Neural cell (in vitro differentiated cells): ENCODE results near the gene IDUA.

Experiments used
- EP300 ChIP-seq: fragments of 450-650 bp; conservative IDR thresholded peaks from 2 replicates; pipeline ENCODE4 v1.6.1; 2014; ENCODE audit warnings: antibody characterized with exemption, mild to moderate bottlenecking, moderate library complexity; ENCODE audit not compliant: poor library complexity, severe bottlenecking
- EZH2 ChIP-seq: fragments of 200-600, 300-800 bp; shearing (Covaris generic), sonication (generic); IDR thresholded peaks from 2 replicates; pipeline ENCODE4 v1.6.1; 2014; ENCODE audit warnings: antibody characterized with exemption, low read length, borderline replicate concordance, mild to moderate bottlenecking; ENCODE audit not compliant: insufficient read depth, poor library complexity, severe bottlenecking
- MXI1 ChIP-seq: fragments of 450-650 bp; conservative IDR thresholded peaks from 2 replicates; pipeline ENCODE4 v1.6.1; 2014; ENCODE audit warnings: antibody characterized with exemption, mild to moderate bottlenecking; ENCODE audit not compliant: poor library complexity, severe bottlenecking
- POLR2AphosphoS5 ChIP-seq: IDR thresholded peaks from 2 replicates; pipeline ENCODE4 v1.6.1; 2012
- RAD21 ChIP-seq: fragments of 450-650 bp; conservative IDR thresholded peaks from 2 replicates; pipeline ENCODE4 v1.6.1; 2014; ENCODE audit warnings: antibody characterized with exemption, mild to moderate bottlenecking, moderate library complexity
- SMC3 ChIP-seq: fragments of 450-650 bp; conservative IDR thresholded peaks from 2 replicates; pipeline ENCODE4 v1.6.1; 2014; ENCODE audit warnings: antibody characterized with exemption, mild to moderate bottlenecking, moderate library complexity; ENCODE audit not compliant: poor library complexity
- TF ChIP-seq, protein P1 (sequence below): fragments of 450-650 bp; IDR thresholded peaks from 2 replicates; pipeline ENCODE4 v1.5.1; 2014; ENCODE audit warnings: antibody characterized with exemption, mild to moderate bottlenecking, moderate library complexity; ENCODE audit not compliant: poor library complexity, severe bottlenecking

- TF ChIP-seq RAD21 (no peak), EZH2 (no peak), POLR2AphosphoS5 (no peak), SMC3 (no peak), MXI1 (no peak), EP300 (no peak)
- TF ChIP-seq, protein P1, sequence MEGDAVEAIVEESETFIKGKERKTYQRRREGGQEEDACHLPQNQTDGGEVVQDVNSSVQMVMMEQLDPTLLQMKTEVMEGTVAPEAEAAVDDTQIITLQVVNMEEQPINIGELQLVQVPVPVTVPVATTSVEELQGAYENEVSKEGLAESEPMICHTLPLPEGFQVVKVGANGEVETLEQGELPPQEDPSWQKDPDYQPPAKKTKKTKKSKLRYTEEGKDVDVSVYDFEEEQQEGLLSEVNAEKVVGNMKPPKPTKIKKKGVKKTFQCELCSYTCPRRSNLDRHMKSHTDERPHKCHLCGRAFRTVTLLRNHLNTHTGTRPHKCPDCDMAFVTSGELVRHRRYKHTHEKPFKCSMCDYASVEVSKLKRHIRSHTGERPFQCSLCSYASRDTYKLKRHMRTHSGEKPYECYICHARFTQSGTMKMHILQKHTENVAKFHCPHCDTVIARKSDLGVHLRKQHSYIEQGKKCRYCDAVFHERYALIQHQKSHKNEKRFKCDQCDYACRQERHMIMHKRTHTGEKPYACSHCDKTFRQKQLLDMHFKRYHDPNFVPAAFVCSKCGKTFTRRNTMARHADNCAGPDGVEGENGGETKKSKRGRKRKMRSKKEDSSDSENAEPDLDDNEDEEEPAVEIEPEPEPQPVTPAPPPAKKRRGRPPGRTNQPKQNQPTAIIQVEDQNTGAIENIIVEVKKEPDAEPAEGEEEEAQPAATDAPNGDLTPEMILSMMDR, result no peak
Measured at GRCh38 chr4:1021386-1022050, 34.7 kb downstream of the IDUA start.
